ENCODE results near the gene DAZAP2.
"Not testable (repeated sequence)": the region's sequence is repeated elsewhere in the genome, so short reads cannot be mapped to it uniquely, and the experiment has no call there.

DAZAP2 gene

GRCh38 chr12:51247523-51248206, 9.0 kb downstream of the DAZAP2 start:
- peak; percentile 22 to 74 (median 41) for DNase-seq

DNA sequence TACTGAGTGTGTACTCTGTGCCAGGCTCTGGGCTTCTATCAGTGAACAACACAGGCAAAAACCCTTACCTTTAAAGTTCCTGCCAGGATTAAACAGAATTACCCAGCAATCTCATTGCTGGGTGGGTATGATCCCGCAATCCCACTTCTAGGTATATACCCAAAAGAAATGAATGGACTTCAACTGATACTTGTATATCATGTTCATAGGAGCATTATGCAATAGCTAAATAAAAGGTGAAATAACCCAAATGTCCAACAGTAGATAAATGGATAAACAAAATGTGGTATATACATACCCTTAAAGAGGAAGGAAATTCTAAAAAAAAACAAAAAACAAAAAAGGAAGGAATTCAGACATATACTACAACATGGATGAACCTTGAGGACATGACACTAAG, 14.7 kb downstream of the DAZAP2 start:
- no peak for DNase-seq

GRCh38 chr12:51254536-51254935, 15.9 kb downstream of the DAZAP2 start:
- no peak for DNase-seq

- not testable (repeated sequence) for DNase-seq
Measured at GRCh38 chr12:51259600-51259999, 21.0 kb downstream of the DAZAP2 start.

DNA sequence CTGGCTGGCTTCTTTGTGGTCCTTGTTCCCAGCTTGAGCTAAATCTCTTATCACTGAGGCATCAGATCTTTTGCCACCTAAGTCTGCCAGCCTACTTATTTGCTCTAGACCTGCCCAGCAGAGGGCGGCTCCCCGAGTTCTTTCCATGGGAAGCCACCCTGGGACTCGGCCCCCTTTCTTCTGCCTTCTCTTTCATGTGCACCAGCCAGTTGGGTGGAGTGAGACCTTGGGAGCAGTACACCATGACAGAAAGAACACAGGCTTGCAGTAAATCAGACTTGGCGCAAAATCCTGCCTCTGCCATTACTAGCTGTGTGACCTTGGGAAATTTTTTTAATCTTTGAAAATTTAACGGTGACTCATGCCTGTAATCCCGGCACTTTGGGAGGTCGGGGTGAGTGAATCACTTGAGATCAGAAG, 24.1 kb downstream of the DAZAP2 start:
- peak in 1 of 3 experiments; percentile 21 for DNase-seq

DNA sequence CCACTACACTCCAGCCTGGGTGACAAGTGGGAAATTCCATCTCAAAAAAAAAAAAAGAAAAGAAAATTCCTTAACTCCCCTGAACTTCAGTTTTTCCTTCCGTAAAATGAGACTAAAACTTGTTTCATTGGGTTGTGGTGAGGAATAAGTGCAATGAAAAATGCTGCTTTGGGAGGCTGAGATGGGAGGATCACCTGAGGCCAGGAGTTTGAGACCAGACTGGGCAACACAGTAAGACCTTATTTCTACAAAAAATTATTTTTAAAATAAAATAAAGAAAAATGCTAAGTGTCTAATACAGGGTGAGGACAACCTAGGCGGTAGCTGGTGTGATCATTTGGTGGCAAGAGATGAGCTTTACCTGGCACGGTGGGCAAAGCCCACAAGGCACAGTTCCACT, 24.7 kb downstream of the DAZAP2 start:
- DNase-seq = no peak

DNA sequence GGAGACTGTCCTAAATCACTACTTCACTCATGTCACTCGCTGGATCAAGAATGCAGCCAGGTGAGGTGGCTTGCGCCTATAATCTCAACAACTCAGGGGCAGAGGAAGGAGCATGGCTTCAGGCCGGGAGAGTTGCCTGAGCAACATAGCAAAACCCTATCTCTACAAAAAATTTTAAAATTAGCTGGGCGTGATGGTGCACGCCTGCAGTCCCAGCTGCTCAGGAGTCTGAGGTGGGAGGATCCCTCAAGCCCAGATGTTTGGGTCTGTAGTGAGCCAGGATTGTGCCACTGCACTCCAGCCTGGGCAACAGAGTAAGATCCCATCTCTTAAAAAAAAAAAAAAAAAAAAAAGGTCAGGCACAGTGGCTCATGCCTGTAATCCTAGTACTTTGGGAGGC, 25.7 kb downstream of the DAZAP2 start:
- DNase-seq = no peak

DNA sequence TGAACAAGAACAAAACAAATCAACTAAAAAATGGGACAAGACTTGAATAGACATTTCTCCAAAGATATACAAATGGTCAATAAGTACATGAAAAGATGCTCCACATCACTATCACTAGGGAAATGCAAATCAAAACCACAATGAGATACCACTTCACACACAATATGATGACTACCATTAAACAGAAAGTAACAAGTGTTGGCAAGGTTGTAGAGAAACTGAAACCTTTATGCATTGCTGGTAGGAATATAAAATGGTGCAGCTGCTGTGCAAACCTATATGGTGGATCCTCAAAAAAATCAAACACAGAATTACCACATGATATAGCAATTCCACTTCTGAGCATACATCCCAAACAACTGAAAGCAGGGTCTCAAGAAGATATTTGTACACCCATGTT, 26.4 kb downstream of the DAZAP2 start:
- DNase-seq = no peak

DNA sequence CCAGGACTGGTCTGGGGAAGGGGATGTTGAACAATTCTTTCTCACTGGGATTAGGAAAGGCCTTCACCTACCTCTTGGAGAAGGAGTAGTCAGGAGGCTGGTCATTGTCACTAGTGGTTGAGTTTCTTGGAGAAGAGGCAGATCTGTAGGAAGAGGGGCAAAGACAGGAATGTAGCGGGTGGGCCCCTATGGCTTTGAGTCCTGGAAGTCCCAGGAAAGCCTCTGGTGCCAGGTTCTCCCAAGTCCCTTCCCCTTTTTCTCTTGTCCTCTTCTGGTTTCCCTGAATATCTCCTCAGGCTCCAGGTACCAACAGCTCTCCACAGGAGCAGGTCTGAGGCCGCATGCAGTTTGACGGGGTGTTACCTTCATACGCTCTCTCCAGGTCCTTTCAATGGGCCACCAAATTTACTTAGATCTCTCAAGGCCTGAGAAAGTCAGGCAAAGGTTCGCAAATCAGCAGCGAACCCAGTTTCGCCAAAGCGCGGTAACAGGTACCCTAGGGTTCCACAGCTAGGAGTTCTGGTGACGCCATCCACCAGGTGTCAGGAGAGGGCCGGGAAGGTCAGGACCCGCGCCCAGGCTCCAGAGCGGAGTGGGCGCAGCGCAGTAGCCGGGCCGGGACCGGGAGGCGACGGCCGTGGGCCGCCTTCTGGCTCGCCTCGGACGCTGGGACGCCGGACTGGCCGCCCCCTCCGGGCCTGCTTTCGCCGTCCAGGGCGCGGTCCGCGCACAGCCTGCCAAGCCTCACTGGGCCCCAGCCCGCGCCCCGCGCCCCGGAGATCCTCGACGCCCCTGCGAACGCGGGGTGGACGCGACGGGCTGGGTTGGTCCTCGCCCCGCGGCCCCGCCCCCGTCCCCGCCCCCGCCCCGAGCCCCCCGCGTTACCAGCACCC, 30.8 kb downstream of the DAZAP2 start:
- DNase-seq = peak; percentile 24 to 79 (median 76)

- DNase-seq = peak; percentile 48 to 87 (median 80)
Measured at GRCh38 chr12:51270067-51270950, 31.7 kb downstream of the DAZAP2 start, which contains the start of gene SMAGP. Gene SMAGP (minus strand): TSS chr12:51270415. CDS start chr12:51269278, 1,137 bp downstream.

- no peak for DNase-seq
Measured at GRCh38 chr12:51270951-51271518, 32.4 kb downstream of the DAZAP2 start.

- DNase-seq = not testable (repeated sequence)
Measured at GRCh38 chr12:51272810-51273209, 34.2 kb downstream of the DAZAP2 start.

GRCh38 chr12:51275088-51275487, 36.5 kb downstream of the DAZAP2 start:
- DNase-seq = peak in 1 of 3 experiments; percentile 24

DNA sequence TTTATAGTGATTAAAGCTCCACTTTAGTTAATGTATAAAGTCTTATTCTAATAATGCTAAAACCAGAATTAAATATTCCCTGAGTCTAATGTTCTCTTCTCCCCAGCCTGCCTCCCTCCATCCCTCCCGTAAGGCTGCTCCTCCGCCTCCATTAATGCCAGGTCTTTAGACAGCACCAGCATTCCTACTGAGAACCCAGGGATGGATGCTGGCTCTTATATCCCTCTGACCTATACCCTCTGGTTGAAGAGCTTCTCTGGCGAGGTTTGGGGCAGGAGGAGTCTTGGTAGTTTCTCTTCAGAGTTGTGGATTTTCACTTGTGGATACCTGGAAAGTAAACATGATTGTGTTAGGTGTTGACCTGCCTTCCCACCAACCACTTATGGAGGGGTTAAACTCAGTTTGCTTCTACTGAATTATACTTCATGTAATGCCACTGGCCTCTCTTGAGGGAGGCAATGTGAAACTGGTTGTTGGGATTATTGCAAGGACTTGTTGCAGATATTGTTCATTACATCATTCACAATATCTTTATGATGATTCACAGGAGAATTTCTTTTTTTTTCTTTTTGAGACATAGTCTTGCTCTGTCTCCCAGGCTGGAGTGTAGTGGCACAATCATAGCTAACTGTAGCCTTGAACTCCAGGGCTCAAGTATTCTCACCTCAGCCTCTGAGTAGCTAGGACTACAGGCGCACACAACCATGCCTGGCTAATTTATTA, 42.7 kb downstream of the DAZAP2 start:
- DNase-seq = no peak

- DNase-seq = no peak
Measured at GRCh38 chr12:51285843-51286242, 47.2 kb downstream of the DAZAP2 start.

DNA sequence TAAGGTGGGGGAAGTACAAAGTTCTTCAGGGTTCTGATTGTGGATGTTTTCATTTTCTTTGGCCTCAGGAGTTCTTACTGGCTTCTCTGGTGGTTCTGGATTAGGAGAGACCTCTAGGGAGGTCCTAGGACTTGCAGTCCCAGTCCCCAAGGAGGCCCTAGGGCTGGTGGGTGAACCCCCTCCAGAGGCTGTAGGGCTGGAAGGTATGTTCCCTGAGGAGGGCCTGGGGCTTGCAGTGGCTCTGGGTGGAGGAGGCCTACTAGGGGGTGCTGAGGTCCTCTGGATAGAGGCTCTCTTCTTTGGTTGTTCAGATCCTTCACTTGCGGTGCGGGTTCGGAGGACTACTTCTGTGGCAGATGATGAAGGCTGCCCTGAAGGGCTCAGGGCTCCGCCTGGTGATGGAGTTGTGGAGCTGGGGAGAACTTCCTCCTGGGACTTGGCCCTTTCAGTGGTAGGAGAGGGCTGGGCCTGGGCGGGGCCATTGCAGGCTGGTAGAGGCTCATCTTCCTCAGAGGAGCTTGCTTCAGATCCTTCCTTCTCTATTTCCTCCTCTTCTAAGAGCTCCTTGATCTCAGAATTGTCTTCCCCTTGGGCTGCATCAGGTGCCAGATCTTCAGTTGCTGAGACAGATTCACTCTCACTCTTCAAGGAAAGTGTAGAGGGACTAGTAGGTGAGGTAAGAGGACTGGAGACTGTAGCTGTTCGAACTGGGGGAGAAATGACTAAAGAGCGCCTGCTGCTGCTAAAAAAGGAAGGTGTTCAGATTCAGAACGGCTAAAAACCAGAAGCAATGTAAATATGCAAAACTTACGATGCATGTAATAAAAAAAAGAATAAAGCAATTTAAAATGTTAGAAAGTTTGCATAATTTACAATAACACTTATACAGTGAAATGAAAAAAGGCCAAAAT, 53.2 kb downstream of the DAZAP2 start:
- not testable (repeated sequence) for DNase-seq

Data from NCI-H1417 (cell line).